HG03108 (cell line): ENCODE results near the gene IGFLR1.
"Not testable (repeated sequence)": the region's sequence is repeated elsewhere in the genome, so short reads cannot be mapped to it uniquely, and the experiment has no call there.

Source experiments
- ATAC-seq: cut with Tn5 transposase; IDR thresholded peaks from one replicate; pipeline ENCODE4 v1.9.1; 2021; ENCODE audit warnings: moderate library complexity; ENCODE audit not compliant: unreplicated experiment

The IGFLR1 gene

DNA sequence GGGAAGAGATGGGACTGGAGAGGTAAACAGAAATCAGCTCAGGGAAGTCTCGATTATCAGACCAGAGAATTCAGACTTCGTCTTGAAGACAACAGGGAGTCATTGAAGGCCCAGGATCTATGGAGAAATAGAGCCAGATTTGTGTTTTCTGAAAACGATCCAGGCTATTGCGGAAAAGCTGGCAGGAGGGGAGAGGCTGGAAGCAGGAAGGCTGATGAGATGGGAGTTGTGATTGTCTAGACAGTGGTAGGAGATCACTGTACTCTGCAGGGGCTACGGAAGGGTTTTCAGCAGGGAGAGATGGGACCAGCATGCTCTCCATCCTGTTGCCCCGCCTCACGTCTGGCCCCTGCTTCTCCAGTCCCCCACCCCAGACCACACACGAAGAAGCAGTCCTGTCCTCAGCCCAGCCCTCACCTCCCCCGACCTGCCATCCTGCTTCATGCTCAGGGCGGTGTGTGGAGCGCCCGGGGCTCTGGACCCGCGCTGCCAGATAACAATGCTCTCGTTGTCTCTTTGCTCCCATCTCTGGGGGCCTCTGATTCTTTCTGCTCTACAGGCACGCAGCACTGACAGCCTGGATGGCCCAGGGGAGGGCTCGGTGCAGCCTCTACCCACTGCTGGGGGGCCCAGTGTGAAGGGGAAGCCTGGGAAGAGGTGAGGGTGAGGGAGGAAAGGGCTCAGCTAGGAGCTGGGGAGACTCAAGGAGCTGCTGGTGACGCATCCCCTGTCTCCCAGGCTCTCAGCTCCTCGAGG is 35.0 kb upstream of the IGFLR1 start:
- ATAC-seq: no peak

DNA sequence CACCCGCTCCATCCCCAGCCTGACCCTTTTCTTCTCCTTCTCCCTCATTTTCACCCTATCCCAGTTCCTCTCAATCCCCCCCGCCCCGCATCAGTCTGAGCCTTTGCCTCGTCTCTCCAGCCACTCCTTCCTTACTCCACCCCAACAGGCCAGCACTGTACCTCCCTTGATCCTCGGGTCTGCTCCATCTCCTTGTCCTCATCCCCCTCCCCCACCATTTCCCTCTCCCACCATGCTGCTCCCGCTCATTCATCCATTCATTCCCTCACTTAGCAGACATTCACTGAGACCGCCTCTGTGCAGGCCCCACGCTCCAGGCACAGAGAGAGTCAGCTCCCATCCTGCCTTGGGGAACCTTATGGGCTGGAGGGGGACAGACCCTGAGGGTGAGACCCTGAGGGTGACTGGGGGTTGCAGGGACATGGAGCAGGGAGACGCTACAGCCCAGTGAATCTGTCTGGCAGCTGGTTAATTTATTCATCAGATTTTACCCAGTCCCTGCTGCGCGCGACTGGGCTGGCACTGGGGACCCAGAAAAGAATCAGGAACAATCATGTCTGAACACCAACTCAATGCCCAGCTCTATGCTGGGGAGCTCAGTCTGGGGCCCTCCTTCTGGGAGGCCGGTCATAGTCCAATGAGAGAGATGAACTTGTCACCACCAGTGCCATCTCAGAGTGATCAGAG is 34.0 kb upstream of the IGFLR1 start:
- no peak for ATAC-seq

GRCh38 chr19:35775298-35776101 is 33.2 kb upstream of the IGFLR1 start, which contains the start of gene ARHGAP33:
Gene ARHGAP33 (plus strand): TSS chr19:35775564. CDS start chr19:35775659, 95 bp downstream.
- ATAC-seq: peak; percentile 94

- ATAC-seq: no peak
Observed at GRCh38 chr19:35775046-35775297, 32.7 kb upstream of the IGFLR1 start.

DNA sequence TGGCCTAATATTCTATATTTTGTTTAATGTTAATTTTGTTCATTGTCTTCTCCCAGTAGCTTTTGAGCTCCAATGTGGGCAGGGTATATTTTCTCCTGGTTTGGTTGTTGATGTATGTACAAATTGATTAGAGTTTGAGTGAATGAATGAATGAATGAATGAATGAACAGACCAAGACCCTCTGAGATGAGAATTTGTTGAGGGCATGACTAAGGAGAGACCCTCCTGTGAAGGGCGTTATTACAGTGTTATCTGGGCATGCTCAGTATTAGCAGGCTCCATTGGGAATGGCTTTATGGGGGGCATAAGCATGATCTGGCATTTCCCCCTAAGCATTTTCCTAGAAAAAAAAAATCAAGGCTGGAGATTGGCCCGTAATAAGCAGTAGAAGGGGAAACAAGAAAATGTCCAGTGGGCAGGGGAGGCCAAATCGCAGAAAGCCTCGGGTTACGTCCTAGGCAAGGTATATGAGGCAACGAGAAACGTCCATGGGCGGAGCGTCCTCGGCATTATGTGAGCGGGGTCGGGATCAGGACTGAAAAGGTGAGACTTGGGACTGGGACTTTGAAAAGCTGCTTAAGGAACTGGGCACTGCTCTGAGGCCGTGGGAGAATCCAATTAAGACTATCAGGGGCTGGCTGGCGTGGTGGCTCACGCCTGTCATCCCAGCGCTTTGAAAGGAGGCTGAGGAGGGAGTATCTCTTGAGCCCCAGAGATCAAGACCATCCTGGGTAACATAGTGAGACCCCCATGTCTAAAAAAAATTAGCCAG is 32.2 kb upstream of the IGFLR1 start:
- no peak for ATAC-seq

DNA sequence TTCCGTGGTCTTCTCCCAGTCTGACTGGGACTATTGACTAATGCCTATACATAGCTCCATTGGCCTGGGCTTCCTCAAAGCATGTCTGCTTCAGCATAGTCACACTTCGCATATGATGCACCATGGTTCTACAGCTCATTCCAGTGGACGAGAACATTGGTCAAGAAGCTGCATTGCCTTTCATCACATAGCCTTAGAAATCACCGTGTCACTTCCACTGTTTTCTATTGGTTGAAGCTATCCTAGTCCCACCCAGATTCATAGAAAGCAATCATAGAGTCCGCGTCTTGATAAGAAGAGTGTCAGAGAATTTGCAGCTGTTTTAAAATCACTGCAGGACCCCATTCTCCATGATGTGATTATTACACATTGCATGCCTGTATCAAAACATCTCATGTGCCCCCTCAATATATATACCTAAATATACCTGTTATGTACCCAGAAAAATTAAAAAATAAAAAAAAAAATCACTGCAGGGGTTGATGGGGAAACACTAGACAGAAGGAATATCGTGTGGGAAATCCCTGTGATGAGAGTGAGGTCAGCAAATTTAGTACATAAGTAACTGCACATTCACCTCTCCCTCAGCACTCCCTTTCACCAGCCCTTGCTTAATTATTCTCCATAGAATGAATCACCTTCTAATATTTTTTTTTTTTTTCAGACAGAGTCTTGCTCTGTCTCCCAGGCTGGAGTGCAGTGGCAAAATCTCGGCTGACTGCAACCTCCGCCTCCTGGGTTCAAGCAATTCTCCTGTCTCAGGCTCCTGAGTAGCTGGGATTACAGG is 31.0 kb upstream of the IGFLR1 start:
- no peak for ATAC-seq

DNA sequence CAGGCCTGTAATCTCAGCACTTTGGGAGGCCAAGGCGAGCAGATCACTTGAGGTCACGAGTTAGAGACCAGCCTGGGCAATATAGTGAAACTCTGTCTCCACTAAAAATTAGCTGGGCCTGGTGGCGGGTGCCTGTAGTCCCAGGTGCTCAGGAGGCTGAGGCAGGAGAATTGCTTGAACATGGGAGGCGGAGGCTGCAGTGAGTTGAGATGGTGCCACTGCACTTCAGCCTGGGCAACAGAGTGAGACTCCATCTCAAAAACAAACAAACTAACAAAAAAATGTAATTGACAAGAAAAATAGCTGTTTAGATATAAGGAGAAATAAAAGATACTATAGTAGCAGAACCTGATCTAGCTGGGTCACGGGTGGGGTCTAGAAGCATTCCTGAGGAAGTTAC is 30.1 kb upstream of the IGFLR1 start:
- ATAC-seq: not testable (repeated sequence)

GRCh38 chr19:35768082-35768421 is 25.8 kb upstream of the IGFLR1 start:
- ATAC-seq: no peak

DNA sequence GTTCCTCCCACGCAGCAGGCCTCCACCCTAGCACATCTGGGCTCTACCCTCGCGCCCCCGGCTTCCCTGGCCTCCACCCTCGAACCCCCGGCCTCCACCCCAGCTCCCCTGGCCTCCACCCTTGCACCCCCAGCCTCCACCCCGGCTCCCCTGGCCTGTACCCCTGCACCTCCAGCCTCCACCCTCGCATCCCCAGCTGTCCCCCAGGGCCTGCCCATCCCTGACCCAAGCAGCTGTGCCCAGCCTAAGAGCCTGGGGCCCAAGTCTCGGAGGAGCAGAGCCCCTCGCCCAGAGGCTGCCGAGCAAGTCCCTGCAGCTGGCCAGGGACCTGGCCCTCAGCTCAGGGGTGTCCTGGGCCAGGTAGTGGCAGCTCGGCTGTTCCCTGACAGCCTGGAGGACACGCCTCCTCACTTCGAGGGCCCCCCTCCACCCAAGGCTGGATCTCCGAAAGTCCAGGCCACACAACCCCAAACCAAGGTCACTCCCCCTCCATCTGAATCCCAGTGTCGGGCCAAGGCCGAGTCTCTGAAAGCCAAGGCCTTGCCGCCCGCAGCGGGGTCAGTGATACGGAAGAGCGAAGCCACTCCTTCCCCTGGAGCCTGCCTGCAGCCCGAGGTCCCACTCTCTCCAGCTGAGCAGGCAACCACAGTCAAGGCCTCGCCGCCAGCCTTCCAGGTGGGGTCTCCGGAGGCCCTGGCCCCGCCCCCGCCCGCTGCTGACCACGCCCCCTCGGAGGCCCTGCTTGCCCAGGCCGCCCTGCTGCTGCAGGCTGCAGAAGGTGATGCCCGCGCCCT is 25.2 kb upstream of the IGFLR1 start:
- ATAC-seq: no peak

GRCh38 chr19:35766571-35767104 is 24.4 kb upstream of the IGFLR1 start:
- ATAC-seq: no peak

DNA sequence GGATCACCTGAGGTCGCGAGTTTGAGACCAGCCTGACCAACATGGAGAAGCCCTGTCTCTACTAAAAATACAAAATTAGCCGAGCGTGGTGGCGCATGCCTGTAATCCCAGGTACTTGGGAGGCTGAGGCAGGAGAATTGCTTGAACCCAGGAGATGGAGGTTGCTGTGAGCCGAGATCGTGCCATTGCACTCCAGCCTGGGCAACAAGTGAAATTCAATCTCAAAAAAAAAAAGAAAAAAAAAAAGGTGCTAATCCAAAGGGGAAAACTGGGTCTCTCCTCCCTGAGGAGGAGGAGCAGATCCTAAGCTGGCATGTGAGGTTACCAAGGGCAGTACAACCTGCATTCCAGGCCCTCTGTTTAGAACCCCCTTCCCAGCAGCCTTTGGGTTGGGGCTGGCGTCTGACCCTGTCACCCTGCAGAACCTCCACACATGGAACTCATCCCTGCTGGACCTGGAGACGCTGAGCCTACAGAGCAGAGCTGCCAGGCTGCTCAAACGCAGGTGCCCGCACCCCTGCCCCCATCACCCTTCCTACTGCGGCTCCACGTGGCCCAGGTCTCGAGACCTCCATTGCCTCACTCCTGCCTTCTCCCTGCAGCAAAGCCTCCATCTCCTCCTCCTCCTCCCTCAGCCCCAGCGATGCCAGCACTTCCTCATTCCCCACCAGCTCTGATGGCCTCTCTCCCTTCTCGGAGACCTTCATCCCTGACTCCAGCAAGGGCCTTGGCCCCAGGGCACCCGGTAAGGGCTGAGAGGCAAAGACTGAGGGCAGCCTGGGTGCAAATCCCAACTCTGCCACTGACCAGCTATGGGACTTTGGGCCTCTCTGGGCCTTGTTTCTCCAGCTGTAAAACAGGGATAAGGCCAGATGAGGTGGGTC is 22.4 kb upstream of the IGFLR1 start:
- ATAC-seq: no peak

DNA sequence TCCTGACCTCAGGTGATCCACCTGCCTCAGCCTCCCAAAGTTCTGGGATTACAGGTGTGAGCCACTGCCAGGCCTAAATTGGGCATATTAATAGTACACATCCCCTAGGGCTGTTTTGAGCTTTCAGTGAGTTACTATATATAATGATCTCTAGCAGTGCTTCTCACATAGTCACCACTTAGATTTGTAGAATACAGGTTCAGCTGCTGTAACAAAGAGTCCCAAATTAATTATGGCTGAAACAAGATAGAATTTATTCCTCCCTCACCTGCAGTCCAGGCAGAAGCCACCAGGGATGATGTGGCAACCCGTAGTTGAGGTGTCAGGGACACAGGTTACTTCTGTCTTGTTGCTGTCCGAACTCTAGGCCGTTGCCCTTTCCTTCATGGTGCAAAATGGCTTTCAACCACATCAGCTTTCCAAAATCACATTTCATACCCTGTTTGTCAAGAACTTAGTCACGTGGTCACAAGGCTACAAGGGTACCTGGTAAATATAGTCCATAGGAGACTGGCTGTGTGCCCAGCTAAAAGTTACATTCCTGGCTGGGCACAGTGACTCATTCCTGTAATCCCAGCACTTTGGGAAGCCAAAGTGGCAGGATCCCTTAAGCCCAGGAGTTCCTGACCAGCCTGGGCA is 18.6 kb upstream of the IGFLR1 start:
- ATAC-seq: no peak

- no peak for ATAC-seq
Observed at GRCh38 chr19:35759697-35760096, 17.4 kb upstream of the IGFLR1 start.

- peak; percentile 91 for ATAC-seq
Observed at GRCh38 chr19:35757749-35758608, 15.7 kb upstream of the IGFLR1 start, which contains the start of gene PROSER3. Gene PROSER3 (plus strand): TSS chr19:35758176. CDS start chr19:35758216, 40 bp downstream.

DNA sequence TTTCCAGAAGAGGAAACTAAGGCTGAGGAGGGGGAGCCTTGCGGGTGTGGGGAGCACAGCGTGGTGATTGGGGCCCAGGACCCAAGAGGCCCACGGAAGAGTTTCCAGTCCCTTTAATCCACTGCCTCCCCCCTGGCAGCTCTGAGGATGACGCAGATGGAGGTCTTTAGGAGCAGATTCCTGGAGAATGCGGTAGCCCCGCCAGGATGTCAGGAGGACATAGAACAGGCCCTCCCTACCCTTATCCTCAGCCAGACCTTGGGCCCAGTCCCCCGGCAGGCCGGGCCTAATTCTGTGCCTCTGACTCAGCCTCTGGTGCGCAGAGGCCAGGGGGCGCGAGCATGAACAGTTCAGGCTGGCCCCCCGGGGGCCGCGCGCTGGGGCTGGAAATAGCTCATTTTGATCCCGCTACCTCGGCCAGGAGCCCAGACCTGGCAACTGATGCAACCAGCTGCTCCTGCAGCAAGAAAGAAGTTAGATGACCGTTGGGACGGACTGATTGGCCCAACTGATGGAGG is 15.0 kb upstream of the IGFLR1 start:
- ATAC-seq: peak; percentile 7

DNA sequence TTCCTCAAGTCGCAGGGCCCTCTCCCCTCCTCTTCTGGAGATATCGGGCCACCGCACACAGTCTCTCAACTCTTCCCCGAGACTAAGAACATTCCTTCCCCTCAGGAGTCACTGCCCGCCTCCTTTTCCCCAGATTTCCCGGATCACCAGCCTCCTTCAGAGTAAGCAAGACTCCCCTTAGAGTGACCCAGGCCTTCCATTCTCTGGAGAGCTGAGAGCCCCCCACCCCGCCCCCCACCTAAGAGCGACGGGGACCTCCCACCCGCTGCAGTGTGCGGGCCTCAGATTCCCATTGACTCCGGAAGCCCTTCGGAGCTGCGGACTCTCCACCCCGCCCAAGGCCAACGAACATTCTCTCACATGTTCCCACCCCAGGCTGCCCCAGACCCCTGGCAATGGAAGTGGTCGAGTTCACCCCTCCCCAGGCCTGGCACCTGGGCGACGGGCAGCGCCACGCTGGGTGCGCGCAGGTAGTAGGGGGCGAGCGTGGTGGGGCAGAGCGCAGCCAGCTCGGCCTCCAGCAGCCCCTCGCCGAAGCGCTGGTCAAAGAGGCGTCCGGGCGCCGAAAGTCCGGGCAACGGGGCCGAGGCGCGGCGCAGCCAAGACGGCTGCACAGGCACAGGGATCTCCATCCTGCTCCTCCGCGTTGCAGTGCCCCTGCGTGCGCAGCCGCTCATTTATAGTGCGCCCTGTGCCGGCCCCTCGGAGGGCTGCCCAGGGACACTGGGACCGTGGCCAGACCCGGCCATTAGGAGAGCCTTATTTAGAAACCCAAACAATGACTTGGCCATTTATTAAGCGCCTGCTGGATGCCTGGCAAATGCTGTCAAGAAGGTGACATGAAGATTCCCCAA is 14.4 kb upstream of the IGFLR1 start, which contains the start of gene HSPB6:
Gene HSPB6, minus strand, starts transcription at position 653 of the 854 bp plus-strand sequence. Its CDS starts 21 bp downstream, at position 632.
- no peak for ATAC-seq
